IPS-18c (cell line): ENCODE data around the gene SMARCC1.

Source experiments
- H3K4me3 ChIP-seq: 2 replicates; pipeline ENCODE4 v1.7.0; 2013; ENCODE audit warnings: low read depth, mild to moderate bottlenecking, low read length, moderate library complexity; ENCODE audit not compliant: insufficient read depth
- H3K9me3 ChIP-seq: one replicate; pipeline ENCODE4 v1.6.1; 2013; ENCODE audit warnings: mild to moderate bottlenecking, low read length, moderate library complexity; ENCODE audit not compliant: control insufficient read depth, insufficient read depth

Gene SMARCC1

GRCh38 chr3:47565734-47566550 lies 215.8 kb downstream of the SMARCC1 start:
- no peak overlapping the region for H3K4me3 ChIP-seq
- H3K9me3 ChIP-seq: no peaks in the 10 kb centered on the region

GRCh38 chr3:47556351-47556750 lies 225.3 kb downstream of the SMARCC1 start:
- no peak overlapping the region for H3K4me3 ChIP-seq
- no peaks in the 10 kb centered on the region for H3K9me3 ChIP-seq

GRCh38 chr3:47554335-47554734 lies 227.4 kb downstream of the SMARCC1 start:
- Histone ChIP-seq H3K4me3 (no peak overlapping the region), H3K9me3 (no peaks in the 10 kb centered on the region)

GRCh38 chr3:47553407-47553806 lies 228.3 kb downstream of the SMARCC1 start:
- H3K9me3 ChIP-seq: no peaks in the 10 kb centered on the region
- no peak overlapping the region for H3K4me3 ChIP-seq

GRCh38 chr3:47542471-47543173 lies 239.1 kb downstream of the SMARCC1 start:
- Histone ChIP-seq H3K9me3 (no peaks in the 10 kb centered on the region), H3K4me3 (no peak overlapping the region)

- Histone ChIP-seq H3K4me3 (no peak overlapping the region), H3K9me3 (no peaks in the 10 kb centered on the region)
Observed at GRCh38 chr3:47541583-47542108, 240.0 kb downstream of the SMARCC1 start.

- Histone ChIP-seq H3K9me3 (peaks cover 3% of the 10 kb centered on the region), H3K4me3 (no peak overlapping the region)
Observed at GRCh38 chr3:47540281-47540680, 241.4 kb downstream of the SMARCC1 start.

- Histone ChIP-seq H3K9me3 (peaks cover 3% of the 10 kb centered on the region), H3K4me3 (no peak overlapping the region)
Observed at GRCh38 chr3:47536967-47537366, 244.7 kb downstream of the SMARCC1 start.

- H3K4me3 ChIP-seq: no peak overlapping the region
- peaks cover 3% of the 10 kb centered on the region for H3K9me3 ChIP-seq
Observed at GRCh38 chr3:47536221-47536891, 245.3 kb downstream of the SMARCC1 start.
